ENCODE data around the gene BRPF1.
A peak's percentile ranks its signal among the peaks of the same experiment; 100 is the strongest.

Gene BRPF1

GRCh38 chr3:9776896-9777693 lies 45.6 kb downstream of the BRPF1 start:
- Histone ChIP-seq H3K27me3 (ENCODE audit: control insufficient read depth in 2 of 2, insufficient read depth in 2 of 2, low read length in 2 of 2) (no peaks in the 10 kb centered on the region), H3K36me3 (ENCODE audit: control insufficient read depth in 2 of 2, insufficient read depth in 2 of 2, low read length in 2 of 2) (peaks cover 13 to 23% of the 10 kb centered on the region in 2 donors), H3K4me3 (ENCODE audit: low read length in 2 of 2) (no peak overlapping the region), H3K9me3 (ENCODE audit: control insufficient read depth in 2 of 2, low read length in 2 of 2) (no peaks in the 10 kb centered on the region), H3K4me1 (ENCODE audit: control insufficient read depth in 2 of 2, insufficient read depth in 2 of 2, low read length in 2 of 2) (peaks cover 13 to 16% of the 10 kb centered on the region in 2 donors), H3K27ac (ENCODE audit: low read depth in 2 of 2, low read length in 2 of 2) (no peak overlapping the region), H3K9ac (ENCODE audit: low read depth in 1 of 2, low read length in 2 of 2) (no peak overlapping the region)

- Histone ChIP-seq H3K27me3 (ENCODE audit: control insufficient read depth in 2 of 2, insufficient read depth in 2 of 2, low read length in 2 of 2) (no peaks in the 10 kb centered on the region), H3K9ac (ENCODE audit: low read depth in 1 of 2, low read length in 2 of 2) (no peak overlapping the region), H3K36me3 (ENCODE audit: control insufficient read depth in 2 of 2, insufficient read depth in 2 of 2, low read length in 2 of 2) (peaks cover 18 to 28% of the 10 kb centered on the region in 2 donors), H3K4me3 (ENCODE audit: low read length in 2 of 2) (no peak overlapping the region), H3K4me1 (ENCODE audit: control insufficient read depth in 2 of 2, insufficient read depth in 2 of 2, low read length in 2 of 2) (peaks cover 13 to 16% of the 10 kb centered on the region in 2 donors), H3K9me3 (ENCODE audit: control insufficient read depth in 2 of 2, low read length in 2 of 2) (no peaks in the 10 kb centered on the region), H3K27ac (ENCODE audit: low read depth in 2 of 2, low read length in 2 of 2) (no peak overlapping the region)
Observed at GRCh38 chr3:9777694-9778021, 46.1 kb downstream of the BRPF1 start.

- H3K9ac ChIP-seq (ENCODE audit: low read depth in 1 of 2, low read length in 2 of 2) = no peak overlapping the region
- H3K36me3 ChIP-seq (ENCODE audit: control insufficient read depth in 2 of 2, insufficient read depth in 2 of 2, low read length in 2 of 2) = peaks cover 20 to 30% of the 10 kb centered on the region in 2 donors
- H3K4me3 ChIP-seq (ENCODE audit: low read length in 2 of 2) = peak overlapping the region in 1 of 2 donors; percentile 26
- H3K27me3 ChIP-seq (ENCODE audit: control insufficient read depth in 2 of 2, insufficient read depth in 2 of 2, low read length in 2 of 2) = no peaks in the 10 kb centered on the region
- H3K27ac ChIP-seq (ENCODE audit: low read depth in 2 of 2, low read length in 2 of 2) = peak overlapping the region in 1 of 2 donors; percentile 49
- no peaks in the 10 kb centered on the region for H3K9me3 ChIP-seq (ENCODE audit: control insufficient read depth in 2 of 2, low read length in 2 of 2)
- H3K4me1 ChIP-seq (ENCODE audit: control insufficient read depth in 2 of 2, insufficient read depth in 2 of 2, low read length in 2 of 2) = peaks cover 13 to 16% of the 10 kb centered on the region in 2 donors
Observed at GRCh38 chr3:9778143-9779074, 46.9 kb downstream of the BRPF1 start.

GRCh38 chr3:9779075-9779593 lies 47.6 kb downstream of the BRPF1 start:
- H3K27me3 ChIP-seq (ENCODE audit: control insufficient read depth in 2 of 2, insufficient read depth in 2 of 2, low read length in 2 of 2) = no peaks in the 10 kb centered on the region
- peaks cover 24 to 36% of the 10 kb centered on the region in 2 donors for H3K36me3 ChIP-seq (ENCODE audit: control insufficient read depth in 2 of 2, insufficient read depth in 2 of 2, low read length in 2 of 2)
- H3K9ac ChIP-seq (ENCODE audit: low read depth in 1 of 2, low read length in 2 of 2) = no peak overlapping the region
- H3K27ac ChIP-seq (ENCODE audit: low read depth in 2 of 2, low read length in 2 of 2) = peak overlapping the region in 1 of 2 donors; percentile 49
- peak overlapping the region in 1 of 2 donors; percentile 26 for H3K4me3 ChIP-seq (ENCODE audit: low read length in 2 of 2)
- H3K9me3 ChIP-seq (ENCODE audit: control insufficient read depth in 2 of 2, low read length in 2 of 2) = no peaks in the 10 kb centered on the region
- peaks cover 13 to 16% of the 10 kb centered on the region in 2 donors for H3K4me1 ChIP-seq (ENCODE audit: control insufficient read depth in 2 of 2, insufficient read depth in 2 of 2, low read length in 2 of 2)

- Histone ChIP-seq H3K9ac (ENCODE audit: low read depth in 1 of 2, low read length in 2 of 2) (no peak overlapping the region), H3K36me3 (ENCODE audit: control insufficient read depth in 2 of 2, insufficient read depth in 2 of 2, low read length in 2 of 2) (peaks cover 25 to 36% of the 10 kb centered on the region in 2 donors), H3K4me1 (ENCODE audit: control insufficient read depth in 2 of 2, insufficient read depth in 2 of 2, low read length in 2 of 2) (peaks cover 13 to 16% of the 10 kb centered on the region in 2 donors), H3K4me3 (ENCODE audit: low read length in 2 of 2) (no peak overlapping the region), H3K9me3 (ENCODE audit: control insufficient read depth in 2 of 2, low read length in 2 of 2) (no peaks in the 10 kb centered on the region), H3K27ac (ENCODE audit: low read depth in 2 of 2, low read length in 2 of 2) (peak overlapping the region in 1 of 2 donors; percentile 70), H3K27me3 (ENCODE audit: control insufficient read depth in 2 of 2, insufficient read depth in 2 of 2, low read length in 2 of 2) (no peaks in the 10 kb centered on the region)
Observed at GRCh38 chr3:9779721-9780457, 48.4 kb downstream of the BRPF1 start.

- no peaks in the 10 kb centered on the region for H3K9me3 ChIP-seq (ENCODE audit: control insufficient read depth in 2 of 2, low read length in 2 of 2)
- no peaks in the 10 kb centered on the region for H3K27me3 ChIP-seq (ENCODE audit: control insufficient read depth in 2 of 2, insufficient read depth in 2 of 2, low read length in 2 of 2)
- no peak overlapping the region for H3K9ac ChIP-seq (ENCODE audit: low read depth in 1 of 2, low read length in 2 of 2)
- H3K36me3 ChIP-seq (ENCODE audit: control insufficient read depth in 2 of 2, insufficient read depth in 2 of 2, low read length in 2 of 2) = peaks cover 28 to 42% of the 10 kb centered on the region in 2 donors
- peak overlapping the region in 1 of 2 donors; percentile 70 for H3K27ac ChIP-seq (ENCODE audit: low read depth in 2 of 2, low read length in 2 of 2)
- no peak overlapping the region for H3K4me3 ChIP-seq (ENCODE audit: low read length in 2 of 2)
- H3K4me1 ChIP-seq (ENCODE audit: control insufficient read depth in 2 of 2, insufficient read depth in 2 of 2, low read length in 2 of 2) = peaks cover 13 to 16% of the 10 kb centered on the region in 2 donors
Observed at GRCh38 chr3:9780458-9780812, 48.9 kb downstream of the BRPF1 start.

- Histone ChIP-seq H3K27me3 (ENCODE audit: control insufficient read depth in 2 of 2, insufficient read depth in 2 of 2, low read length in 2 of 2) (no peaks in the 10 kb centered on the region), H3K27ac (ENCODE audit: low read depth in 2 of 2, low read length in 2 of 2) (peak overlapping the region in 1 of 2 donors; percentile 70), H3K4me3 (ENCODE audit: low read length in 2 of 2) (no peak overlapping the region), H3K9me3 (ENCODE audit: control insufficient read depth in 2 of 2, low read length in 2 of 2) (no peaks in the 10 kb centered on the region), H3K4me1 (ENCODE audit: control insufficient read depth in 2 of 2, insufficient read depth in 2 of 2, low read length in 2 of 2) (peaks cover 13 to 16% of the 10 kb centered on the region in 2 donors), H3K9ac (ENCODE audit: low read depth in 1 of 2, low read length in 2 of 2) (no peak overlapping the region), H3K36me3 (ENCODE audit: control insufficient read depth in 2 of 2, insufficient read depth in 2 of 2, low read length in 2 of 2) (peaks cover 31 to 44% of the 10 kb centered on the region in 2 donors)
Observed at GRCh38 chr3:9780910-9781309, 49.4 kb downstream of the BRPF1 start.

GRCh38 chr3:9781551-9781950 lies 50.0 kb downstream of the BRPF1 start:
- no peaks in the 10 kb centered on the region for H3K9me3 ChIP-seq (ENCODE audit: control insufficient read depth in 2 of 2, low read length in 2 of 2)
- H3K36me3 ChIP-seq (ENCODE audit: control insufficient read depth in 2 of 2, insufficient read depth in 2 of 2, low read length in 2 of 2) = peaks cover 36 to 49% of the 10 kb centered on the region in 2 donors
- H3K27ac ChIP-seq (ENCODE audit: low read depth in 2 of 2, low read length in 2 of 2) = no peak overlapping the region

GRCh38 chr3:9781978-9782603 lies 50.6 kb downstream of the BRPF1 start:
- no peaks in the 10 kb centered on the region for H3K27me3 ChIP-seq (ENCODE audit: control insufficient read depth in 2 of 2, insufficient read depth in 2 of 2, low read length in 2 of 2)
- H3K9ac ChIP-seq (ENCODE audit: low read depth in 1 of 2, low read length in 2 of 2) = no peak overlapping the region
- peaks cover 39 to 54% of the 10 kb centered on the region in 2 donors for H3K36me3 ChIP-seq (ENCODE audit: control insufficient read depth in 2 of 2, insufficient read depth in 2 of 2, low read length in 2 of 2)
- peak overlapping the region in 1 of 2 donors; percentile 7 for H3K27ac ChIP-seq (ENCODE audit: low read depth in 2 of 2, low read length in 2 of 2)
- H3K9me3 ChIP-seq (ENCODE audit: control insufficient read depth in 2 of 2, low read length in 2 of 2) = no peaks in the 10 kb centered on the region
- H3K4me3 ChIP-seq (ENCODE audit: low read length in 2 of 2) = no peak overlapping the region
- H3K4me1 ChIP-seq (ENCODE audit: control insufficient read depth in 2 of 2, insufficient read depth in 2 of 2, low read length in 2 of 2) = peaks cover 13 to 16% of the 10 kb centered on the region in 2 donors

More at GRCh38 chr3:9781551-9781950, 50.0 kb downstream of the BRPF1 start:
- no peak overlapping the region for H3K4me3 ChIP-seq (ENCODE audit: low read length in 2 of 2)
- H3K27me3 ChIP-seq (ENCODE audit: control insufficient read depth in 2 of 2, insufficient read depth in 2 of 2, low read length in 2 of 2) = no peaks in the 10 kb centered on the region
- H3K4me1 ChIP-seq (ENCODE audit: control insufficient read depth in 2 of 2, insufficient read depth in 2 of 2, low read length in 2 of 2) = peaks cover 13 to 16% of the 10 kb centered on the region in 2 donors
- no peak overlapping the region for H3K9ac ChIP-seq (ENCODE audit: low read depth in 1 of 2, low read length in 2 of 2)

Data from mucosa of rectum (tissue), 2 donors.